Globus pallidus (tissue), 1 donor: Measurements from ENCODE around the gene RPS26.

ENCODE experiments used
- DNase-seq: peaks from one replicate; pipeline ENCODE4 v3.0.0-alpha.2; 2015; ENCODE audit warnings: low spot score

RPS26 gene

DNA sequence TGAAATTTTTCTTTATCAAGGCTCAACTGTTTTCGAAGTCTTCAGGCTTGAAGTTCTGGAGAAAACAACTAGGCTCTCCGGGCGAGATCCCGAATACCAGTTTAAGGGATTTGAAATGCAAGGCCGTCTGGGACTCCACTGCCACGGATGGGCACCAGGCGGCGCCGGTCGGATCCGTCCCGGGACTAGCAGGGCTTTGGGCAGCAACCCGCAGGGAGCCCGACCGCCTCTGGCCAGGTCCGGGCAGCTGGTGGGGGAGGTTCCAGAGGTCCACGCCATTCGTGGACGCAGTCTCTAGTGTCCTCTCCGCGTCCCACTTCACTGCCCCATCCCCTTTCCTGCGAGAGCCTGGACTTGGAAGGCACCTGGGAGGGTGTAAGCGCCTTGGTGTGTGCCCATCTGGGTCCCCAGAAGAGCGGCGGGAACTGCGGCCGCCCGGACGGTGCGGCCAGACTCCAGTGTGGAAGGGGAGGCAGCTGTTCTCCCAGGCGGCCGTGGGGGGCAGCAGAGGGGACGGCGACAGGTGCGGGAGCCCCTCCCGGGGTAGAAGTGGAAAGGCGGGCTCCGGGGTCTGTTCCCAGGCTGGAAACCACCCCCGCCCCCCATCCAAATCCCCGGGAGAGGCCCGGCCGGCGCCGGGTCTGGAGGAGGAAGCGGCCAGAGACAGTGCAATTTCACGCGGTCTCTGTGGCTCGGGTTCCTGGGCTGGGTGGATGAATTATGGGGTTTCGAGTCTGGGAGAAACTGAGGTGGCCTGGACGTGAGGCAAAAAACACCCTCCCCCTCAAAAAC is 37.4 kb downstream of the RPS26 start:
- peak; percentile 91 for DNase-seq

DNA sequence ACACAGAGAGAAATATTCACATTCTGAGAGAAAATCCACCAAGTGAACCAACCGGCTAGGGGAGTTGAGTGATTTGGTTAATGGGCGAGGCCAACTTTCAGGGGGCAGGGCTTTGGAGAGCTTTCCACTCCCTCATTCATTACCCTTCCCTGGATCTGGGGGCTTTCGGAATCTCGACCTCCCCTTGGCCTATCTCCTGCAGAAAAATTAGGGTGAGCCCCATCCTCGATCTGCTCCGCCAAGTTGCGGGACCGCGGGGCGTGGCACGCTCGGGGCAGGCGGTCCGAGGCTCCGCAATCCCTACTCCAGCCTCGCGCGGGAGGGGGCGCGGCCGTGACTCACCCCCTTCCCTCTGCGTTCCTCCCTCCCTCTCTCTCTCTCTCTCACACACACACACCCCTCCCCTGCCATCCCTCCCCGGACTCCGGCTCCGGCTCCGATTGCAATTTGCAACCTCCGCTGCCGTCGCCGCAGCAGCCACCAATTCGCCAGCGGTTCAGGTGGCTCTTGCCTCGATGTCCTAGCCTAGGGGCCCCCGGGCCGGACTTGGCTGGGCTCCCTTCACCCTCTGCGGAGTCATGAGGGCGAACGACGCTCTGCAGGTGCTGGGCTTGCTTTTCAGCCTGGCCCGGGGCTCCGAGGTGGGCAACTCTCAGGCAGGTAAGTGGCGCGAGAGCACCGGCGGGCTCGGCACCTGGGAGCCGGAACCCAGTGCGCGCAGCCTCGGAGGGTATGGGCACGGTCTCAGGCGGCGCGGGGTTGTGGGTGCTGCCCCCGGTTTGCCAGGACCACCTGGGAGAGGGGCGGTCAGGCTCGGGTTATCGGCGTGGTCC is 38.2 kb downstream of the RPS26 start, which contains the start of gene ERBB3:
Gene ERBB3, plus strand, starts transcription at position 443 of the 833 bp plus-strand sequence. Its CDS starts 136 bp downstream, at position 579.
- peak; percentile 88 for DNase-seq

DNA sequence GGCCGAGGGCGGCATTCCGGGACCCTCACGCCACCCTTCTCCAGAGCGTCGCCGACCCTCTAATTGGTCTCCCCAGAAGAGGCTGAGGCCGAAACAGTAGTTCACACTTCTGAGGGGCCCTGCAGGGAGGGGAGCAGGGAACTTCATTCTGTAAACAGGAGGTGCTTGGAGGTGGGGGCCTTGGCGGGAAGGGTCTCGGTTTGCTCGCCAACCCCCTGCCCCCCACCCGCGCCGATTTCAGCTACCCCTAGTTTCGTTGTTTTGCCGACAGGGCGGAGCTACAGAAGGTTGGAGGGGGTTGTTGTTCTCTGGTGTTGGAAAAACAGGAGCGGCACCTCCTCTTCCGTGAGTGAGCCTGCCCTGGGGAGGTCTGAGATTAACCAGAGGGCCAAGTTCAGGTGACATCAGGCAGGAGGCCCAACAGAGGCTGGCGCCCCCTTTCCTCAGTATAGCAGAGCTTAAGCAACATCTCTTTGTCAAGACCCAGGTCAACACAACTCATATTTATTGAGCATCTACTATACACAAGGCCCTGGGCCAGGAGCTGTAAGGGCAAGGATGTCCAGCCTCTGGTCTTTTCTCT is 38.9 kb downstream of the RPS26 start:
- peak; percentile 29 for DNase-seq

DNA sequence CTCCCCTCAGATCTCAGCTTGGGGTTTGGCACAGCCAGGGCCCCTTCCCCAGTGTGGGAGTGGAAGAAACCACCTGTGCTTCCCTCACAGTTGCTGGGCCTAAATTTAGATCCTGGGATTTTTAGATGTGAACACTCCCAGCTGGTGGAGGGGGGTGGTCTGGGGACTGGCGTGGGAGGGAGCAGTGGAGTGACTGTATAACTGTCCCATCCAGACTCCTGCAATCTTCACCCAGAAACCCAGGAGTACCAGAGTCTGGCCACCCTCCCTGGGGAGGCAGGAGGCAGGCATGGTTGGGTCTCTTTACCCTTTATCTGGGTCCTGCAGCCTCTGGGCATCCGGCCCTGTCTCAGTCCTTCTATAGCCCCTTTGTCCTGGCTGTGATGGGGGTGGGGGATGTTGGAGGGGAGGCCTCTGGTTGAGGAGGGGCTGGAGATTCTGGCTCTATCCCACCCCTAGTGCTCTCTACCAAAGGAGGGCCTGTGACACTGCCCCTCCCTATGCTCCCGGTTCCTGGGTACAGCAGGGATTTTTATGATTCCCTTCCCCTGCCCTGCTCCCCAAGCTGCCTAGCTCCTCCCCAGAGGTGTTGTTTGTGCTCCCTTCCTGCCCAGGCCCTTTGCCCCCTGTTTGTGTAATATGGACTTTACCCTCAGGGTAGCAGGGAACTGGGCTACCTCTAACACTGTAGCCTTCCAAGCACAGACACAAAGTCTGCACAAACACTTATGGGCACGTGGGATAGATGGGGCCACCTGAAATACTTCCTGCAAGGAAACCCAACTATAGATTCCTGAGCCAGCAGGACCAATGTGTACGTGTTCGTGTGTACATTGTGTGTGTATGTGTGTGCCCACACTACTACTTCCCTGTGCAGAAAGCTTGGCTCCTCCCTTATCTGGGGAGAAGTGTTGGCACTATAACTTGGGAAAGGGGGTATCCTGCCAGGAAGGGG is 40.0 kb downstream of the RPS26 start:
- DNase-seq = peak; percentile 92

DNA sequence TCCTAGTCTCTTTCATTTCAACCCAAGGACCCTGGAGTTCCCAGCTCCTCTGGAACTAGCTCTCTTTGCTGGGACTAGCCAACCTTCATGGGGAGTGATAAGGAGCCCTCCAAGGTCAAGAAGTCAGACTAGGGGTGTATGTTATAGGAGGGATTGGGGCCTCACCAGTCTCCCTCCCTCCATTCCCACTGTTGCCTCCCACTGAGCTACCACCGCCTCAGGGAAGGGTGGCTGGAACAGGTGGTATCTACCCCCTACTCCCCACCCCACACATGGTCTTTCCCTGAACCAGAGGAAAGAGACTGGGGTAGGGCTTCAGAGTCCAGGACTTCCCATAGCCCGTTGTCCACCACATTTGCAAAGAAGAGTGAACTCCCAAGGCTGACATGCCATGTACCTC is 40.7 kb downstream of the RPS26 start:
- no peak for DNase-seq

DNA sequence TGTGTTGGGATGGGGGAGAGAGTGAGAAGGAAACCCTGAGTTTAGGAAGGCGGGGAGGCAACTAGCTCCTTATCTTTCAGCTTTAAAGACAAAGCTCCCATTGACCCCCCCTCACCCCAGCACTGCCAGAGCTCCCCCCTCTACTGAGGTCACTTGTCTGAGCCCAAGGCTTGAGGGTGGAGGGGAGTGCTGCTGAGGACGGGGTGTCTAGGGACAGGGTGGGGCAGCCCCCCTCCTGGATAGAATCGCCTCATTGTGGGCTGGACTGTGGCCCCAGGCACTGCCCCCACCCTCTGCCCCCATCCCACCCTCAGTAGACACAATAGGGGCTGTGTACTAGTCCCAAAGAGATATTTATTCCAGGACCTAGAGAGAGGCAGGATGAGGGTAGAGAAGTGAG is 41.2 kb downstream of the RPS26 start:
- DNase-seq = peak; percentile 99

DNA sequence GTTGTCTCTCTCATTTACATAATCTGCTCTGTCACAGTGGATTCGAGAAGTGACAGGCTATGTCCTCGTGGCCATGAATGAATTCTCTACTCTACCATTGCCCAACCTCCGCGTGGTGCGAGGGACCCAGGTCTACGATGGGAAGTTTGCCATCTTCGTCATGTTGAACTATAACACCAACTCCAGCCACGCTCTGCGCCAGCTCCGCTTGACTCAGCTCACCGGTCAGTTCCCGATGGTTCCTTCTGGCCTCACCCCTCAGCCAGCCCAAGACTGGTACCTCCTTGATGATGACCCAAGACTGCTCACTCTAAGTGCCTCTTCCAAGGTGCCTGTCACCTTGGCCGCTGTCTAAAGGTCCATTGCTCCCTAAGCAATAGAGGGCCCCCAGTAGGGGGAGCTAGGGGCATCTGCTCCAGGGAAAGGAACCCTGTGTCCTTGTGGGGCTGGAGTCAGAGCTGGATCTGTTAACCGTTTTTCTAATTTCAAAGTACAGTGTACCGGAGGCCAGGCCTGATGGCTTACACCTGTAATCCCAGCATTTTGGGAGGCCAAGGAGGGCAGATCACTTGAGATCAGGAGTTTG is 43.3 kb downstream of the RPS26 start:
- DNase-seq = no peak

DNA sequence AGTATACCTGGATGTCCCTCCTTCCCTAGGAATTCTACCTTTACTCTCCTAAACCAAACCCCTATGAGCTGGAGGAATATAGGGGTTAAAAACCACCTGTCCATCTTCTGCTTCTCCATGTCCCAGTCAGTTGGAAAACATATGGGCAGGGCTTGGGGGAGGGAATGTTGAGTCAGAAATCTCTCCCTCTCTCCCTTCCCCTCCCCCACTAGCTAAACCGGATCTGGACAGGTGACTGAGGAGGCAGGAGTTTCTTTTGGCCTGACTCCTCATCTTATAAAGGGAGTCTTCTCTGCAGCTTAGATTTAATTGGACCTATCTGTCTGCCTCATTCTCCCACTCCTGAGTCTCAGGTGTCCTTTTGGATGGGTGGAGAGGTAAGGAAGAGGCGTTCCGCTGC is 44.4 kb downstream of the RPS26 start:
- no peak for DNase-seq

DNA sequence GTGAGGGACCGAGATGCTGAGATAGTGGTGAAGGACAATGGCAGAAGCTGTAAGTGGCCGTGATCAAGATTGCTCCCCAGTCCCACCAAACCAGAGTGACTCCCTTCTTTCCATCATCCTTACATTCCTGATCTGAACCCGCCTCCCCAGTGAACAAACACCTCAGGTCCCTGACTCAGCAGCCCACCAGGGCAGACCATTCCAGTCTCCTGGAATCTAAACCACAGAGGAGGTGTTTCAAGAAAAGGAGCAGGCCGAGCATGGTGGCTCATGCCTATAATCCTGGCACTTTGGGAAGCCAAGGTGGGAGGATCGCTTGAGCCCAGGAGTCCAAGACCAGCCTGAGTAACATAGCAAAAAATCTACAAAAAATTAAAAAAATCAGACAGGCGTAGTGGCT is 44.9 kb downstream of the RPS26 start:
- DNase-seq = no peak

DNA sequence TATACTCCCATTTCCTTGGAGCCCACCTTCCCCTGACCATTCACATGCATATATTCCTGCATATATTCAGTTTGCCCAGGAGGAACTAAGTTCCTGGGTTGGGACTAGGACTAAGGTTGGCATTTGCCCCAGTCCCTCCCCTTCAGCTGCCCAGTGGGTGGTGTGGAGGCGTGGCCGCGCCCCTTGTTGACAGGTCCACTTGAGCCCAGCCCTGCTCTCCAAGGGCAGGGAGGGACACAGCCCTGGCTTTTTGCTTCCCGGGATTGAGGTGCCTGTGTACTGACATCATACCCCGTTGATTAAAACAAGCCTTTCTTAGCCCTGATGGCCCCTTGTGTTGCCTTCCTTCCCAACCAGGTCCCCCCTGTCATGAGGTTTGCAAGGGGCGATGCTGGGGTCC is 45.5 kb downstream of the RPS26 start:
- peak; percentile 35 for DNase-seq
